ENCODE results near the gene BBS9.

DNA sequence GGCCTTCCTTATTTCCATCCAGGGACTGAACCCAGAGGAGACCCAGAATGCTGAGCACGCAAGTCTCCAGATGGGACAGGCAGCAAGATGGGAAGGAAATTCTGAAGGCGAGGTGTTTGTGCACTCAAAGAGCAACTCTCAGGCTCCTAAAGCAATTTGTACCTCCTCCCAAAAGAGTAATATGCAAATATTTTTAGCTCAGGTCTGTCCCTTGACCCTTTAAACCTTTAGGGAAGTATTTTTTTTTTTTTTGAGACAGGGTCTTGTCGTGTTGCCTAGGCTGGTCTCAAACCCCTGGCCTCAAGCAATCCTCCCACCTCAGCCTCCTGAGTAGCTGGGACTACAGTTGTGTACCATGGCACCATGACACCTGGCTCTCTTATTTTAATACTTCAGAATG lies 28.6 kb upstream of the BBS9 start:
- TF ChIP-seq EZH2 (IDR thresholded peaks at IDR 0.05; ENCODE audit: insufficient read depth, poor library complexity, severe bottlenecking) (no peak), EZH2phosphoT487 (IDR thresholded peaks at IDR 0.05; ENCODE audit: insufficient read depth, low read depth) (no peak)

Measured in GM23248 (cell line).